ENCODE measurements around the gene CMTM3. TPM values are rescaled to one million over a fixed set of nuclear protein-coding genes. Genes with fewer than 3 reads are reported as not detected.
"Not testable (repeated sequence)": the region's sequence is repeated elsewhere in the genome, so short reads cannot be mapped to it uniquely, and the experiment has no call there.

CMTM3 gene
- total RNA-seq, 1 donor from 2014 or later, result 48.2 TPM

DNA sequence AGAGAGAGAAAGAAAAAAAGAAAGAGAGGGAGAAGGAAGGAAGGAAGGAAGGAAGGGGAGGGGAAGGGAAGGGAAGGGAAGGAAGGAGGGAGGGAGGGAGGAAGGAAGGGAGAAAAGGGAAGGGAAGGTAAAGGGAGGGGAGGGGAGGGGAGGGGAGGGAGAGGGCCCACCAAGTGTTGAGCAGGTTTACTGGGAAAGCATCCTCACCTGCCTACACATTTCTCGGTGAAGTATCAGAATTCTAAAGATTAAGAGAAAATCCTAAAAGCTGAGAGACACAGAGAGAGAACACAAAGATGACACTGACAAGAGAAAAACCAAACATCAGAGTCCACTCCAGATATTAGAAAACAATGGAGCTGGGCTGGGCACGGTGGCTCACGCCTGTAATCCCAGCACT is 12.3 kb upstream of the CMTM3 start:
- Mint-ChIP-seq H3K4me1 (ENCODE audit: low read depth) (no peaks in the 10 kb centered on the region), H3K9me3 (ENCODE audit: low read depth) (no peaks in the 10 kb centered on the region), H3K27ac (no peak overlapping the region), H3K4me3 (ENCODE audit: low read depth) (no peak overlapping the region), H3K36me3 (ENCODE audit: insufficient read depth) (no peaks in the 10 kb centered on the region), H3K27me3 (no peaks in the 10 kb centered on the region)
- DNase-seq (ENCODE audit: low spot score, unreplicated experiment), result no peak
- TF ChIP-seq CTCF (IDR thresholded peaks at IDR 0.05; ENCODE audit: unreplicated experiment), result no peak

DNA sequence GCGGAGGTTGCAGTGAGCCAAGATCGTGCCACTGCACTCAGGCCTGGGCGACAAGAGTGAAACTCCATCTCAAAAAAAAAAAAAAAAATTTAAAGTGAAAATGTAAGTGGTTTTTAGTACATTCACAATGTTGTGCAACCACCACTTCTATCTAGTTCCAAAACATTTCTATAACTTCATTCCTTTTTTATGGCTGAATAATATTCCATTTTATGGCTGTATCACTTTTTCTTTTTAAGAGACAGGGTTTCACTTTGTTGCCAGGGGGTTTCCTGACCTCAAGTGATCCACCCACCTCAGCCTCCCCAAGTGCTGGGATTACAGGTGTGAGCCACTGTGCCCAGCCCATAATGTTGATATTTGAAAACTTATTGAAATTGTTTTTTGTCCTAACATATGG is 11.7 kb upstream of the CMTM3 start:
- no peak for DNase-seq (ENCODE audit: low spot score, unreplicated experiment)
- no peaks in the 10 kb centered on the region for H3K27me3 Mint-ChIP-seq
- H3K9me3 Mint-ChIP-seq (ENCODE audit: low read depth), result no peaks in the 10 kb centered on the region
- no peaks in the 10 kb centered on the region for H3K4me1 Mint-ChIP-seq (ENCODE audit: low read depth)
- no peak overlapping the region for H3K27ac Mint-ChIP-seq
- no peaks in the 10 kb centered on the region for H3K36me3 Mint-ChIP-seq (ENCODE audit: insufficient read depth)
- TF ChIP-seq CTCF (IDR thresholded peaks at IDR 0.05; ENCODE audit: unreplicated experiment), result no peak
- H3K4me3 Mint-ChIP-seq (ENCODE audit: low read depth), result no peak overlapping the region

DNA sequence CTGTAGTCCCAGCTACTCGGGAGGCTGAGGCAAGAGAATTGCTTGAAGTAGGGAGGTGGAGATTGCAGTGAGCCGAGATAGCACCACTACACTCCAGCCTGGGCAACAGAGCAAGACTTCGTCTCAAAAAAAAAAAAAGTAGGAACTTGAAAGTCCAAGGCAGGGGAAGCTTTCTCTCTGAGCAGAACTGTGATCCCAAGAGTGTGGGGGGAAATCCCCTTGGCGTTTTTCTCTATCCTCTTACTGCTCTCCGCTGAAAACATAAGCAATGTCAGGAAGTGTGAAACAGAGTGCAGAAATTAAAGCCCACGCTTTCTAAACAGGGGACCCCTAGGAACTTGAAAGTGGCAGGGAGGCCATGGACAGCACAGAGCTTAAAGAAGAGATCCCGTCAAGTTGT is 9.8 kb upstream of the CMTM3 start:
- no peaks in the 10 kb centered on the region for H3K4me1 Mint-ChIP-seq (ENCODE audit: low read depth)
- no peak overlapping the region for H3K4me3 Mint-ChIP-seq (ENCODE audit: low read depth)
- no peaks in the 10 kb centered on the region for H3K9me3 Mint-ChIP-seq (ENCODE audit: low read depth)
- no peak for TF ChIP-seq CTCF (IDR thresholded peaks at IDR 0.05; ENCODE audit: unreplicated experiment)
- no peaks in the 10 kb centered on the region for H3K27me3 Mint-ChIP-seq
- H3K36me3 Mint-ChIP-seq (ENCODE audit: insufficient read depth), result no peaks in the 10 kb centered on the region
- DNase-seq (ENCODE audit: low spot score, unreplicated experiment), result no peak
- no peak overlapping the region for H3K27ac Mint-ChIP-seq

GRCh38 chr16:66596559-66596958 is 7.9 kb upstream of the CMTM3 start:
- H3K36me3 Mint-ChIP-seq (ENCODE audit: insufficient read depth); H3K4me1 Mint-ChIP-seq (ENCODE audit: low read depth): not testable (repeated sequence)

DNA sequence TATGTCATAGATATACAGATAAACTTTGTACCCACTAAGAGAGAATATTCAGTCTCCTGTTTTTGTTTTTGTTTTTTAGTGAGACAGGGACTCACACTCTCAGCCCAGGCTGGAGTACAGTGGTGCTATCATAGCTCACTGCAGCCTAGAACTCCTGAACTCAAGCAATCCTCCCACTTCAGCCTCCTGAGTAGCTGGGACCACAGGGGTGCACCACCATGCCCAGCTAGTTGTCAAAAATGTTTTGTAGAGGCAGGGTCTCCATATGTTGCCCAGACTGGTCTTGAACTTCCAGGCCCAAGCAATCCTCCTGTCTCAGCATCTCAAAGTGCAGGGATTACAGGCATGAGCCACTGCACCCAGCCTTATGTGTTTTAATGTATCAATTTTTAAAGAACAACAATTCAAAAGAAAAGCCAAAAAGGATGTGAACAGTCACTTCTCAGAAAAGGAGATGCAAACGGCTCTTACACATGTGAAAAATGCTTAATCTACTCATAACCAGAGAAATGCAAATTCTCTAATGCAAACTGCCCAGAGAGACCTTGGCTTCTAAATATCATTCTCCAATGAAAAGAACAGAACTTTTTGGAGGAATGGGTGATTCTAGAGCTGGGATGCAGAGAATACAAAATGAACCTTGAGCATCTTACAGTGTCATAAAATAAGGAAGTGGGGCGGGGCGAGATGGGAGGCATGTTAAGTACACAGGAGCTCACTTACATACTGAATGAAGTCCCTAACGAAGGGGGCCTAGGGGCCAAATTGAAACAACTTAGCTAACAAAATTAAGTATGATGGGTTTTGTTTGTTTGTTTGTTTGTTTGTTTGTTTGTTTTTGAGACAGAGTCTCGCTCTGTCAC is 7.3 kb upstream of the CMTM3 start:
- no peak overlapping the region for H3K4me3 Mint-ChIP-seq (ENCODE audit: low read depth)
- H3K9me3 Mint-ChIP-seq (ENCODE audit: low read depth), result no peaks in the 10 kb centered on the region
- H3K27me3 Mint-ChIP-seq, result no peaks in the 10 kb centered on the region
- no peak for TF ChIP-seq CTCF (IDR thresholded peaks at IDR 0.05; ENCODE audit: unreplicated experiment)
- H3K4me1 Mint-ChIP-seq (ENCODE audit: low read depth), result peaks cover 1% of the 10 kb centered on the region
- no peak overlapping the region for H3K27ac Mint-ChIP-seq
- H3K36me3 Mint-ChIP-seq (ENCODE audit: insufficient read depth), result no peaks in the 10 kb centered on the region
- DNase-seq (ENCODE audit: low spot score, unreplicated experiment), result no peak

More at GRCh38 chr16:66596559-66596958, 7.9 kb upstream of the CMTM3 start:
- not testable (repeated sequence) for H3K27ac Mint-ChIP-seq; DNase-seq (ENCODE audit: low spot score, unreplicated experiment); H3K27me3 Mint-ChIP-seq; H3K9me3 Mint-ChIP-seq (ENCODE audit: low read depth); H3K4me3 Mint-ChIP-seq (ENCODE audit: low read depth)

DNA sequence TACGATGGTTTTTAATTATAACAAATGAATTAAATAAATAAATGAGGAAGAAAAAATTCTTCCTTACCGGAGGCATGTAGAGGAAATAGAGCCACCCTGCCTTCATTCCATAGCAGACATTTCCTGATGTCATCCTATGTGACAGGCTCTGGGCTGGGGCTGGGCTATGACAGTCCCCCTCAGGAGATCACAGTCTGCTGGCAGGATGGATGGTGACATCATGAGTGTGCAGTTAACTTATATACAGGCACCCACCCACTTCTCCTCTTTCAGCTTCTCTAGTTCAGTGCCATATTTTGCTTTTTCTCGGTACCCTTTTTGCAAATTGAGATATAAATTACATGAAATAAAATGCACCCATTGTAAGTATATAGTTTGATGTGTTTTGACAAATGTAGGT is 6.4 kb upstream of the CMTM3 start:
- H3K9me3 Mint-ChIP-seq (ENCODE audit: low read depth), result no peaks in the 10 kb centered on the region

More for the DNA sequence above, 6.4 kb upstream of the CMTM3 start:
- H3K4me3 Mint-ChIP-seq (ENCODE audit: low read depth), result no peak overlapping the region
- DNase-seq (ENCODE audit: low spot score, unreplicated experiment), result no peak
- H3K27me3 Mint-ChIP-seq, result no peaks in the 10 kb centered on the region
- no peaks in the 10 kb centered on the region for H3K36me3 Mint-ChIP-seq (ENCODE audit: insufficient read depth)
- no peak overlapping the region for H3K27ac Mint-ChIP-seq
- peaks cover 2% of the 10 kb centered on the region for H3K4me1 Mint-ChIP-seq (ENCODE audit: low read depth)
- TF ChIP-seq CTCF (IDR thresholded peaks at IDR 0.05; ENCODE audit: unreplicated experiment), result no peak
